D721Med (cell line): ENCODE results near the gene MRPS5.

ENCODE experiments used
- DNase-seq: peaks from one replicate; pipeline ENCODE4 v3.0.0; 2011; ENCODE audit warnings: low spot score; ENCODE audit not compliant: insufficient read length
- FAIRE-seq: peaks from 2 replicates; lab custom pipeline; 2011; peaks lifted over from hg19 to GRCh38; lab: Jason Lieb, UNC
- TF ChIP-seq, protein P1 (sequence below): IDR thresholded peaks from 2 replicates; pipeline ENCODE4 v1.5.1; 2012; ENCODE audit warnings: mild to moderate bottlenecking, control low read depth; ENCODE audit not compliant: insufficient read depth; ENCODE audit errors: missing control alignments

The MRPS5 gene

DNA sequence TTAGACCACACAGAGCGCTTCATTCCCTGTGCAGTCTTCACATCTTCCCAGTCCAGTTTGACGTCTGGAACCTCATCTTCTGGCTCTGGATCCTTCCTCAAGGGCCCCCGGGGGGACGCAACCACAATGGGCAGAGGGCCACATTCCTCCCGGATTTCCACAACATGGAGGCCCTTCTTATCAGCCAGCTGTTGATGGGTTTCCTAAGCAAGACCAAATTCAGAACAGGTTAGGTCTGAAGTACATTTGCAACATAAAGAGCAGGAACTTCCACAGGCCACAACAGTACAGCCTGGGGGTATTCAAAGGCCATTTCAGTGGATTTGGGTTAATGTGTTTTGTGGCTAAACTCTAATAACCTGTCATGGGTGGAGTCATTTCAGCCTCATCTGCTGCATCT is 34.2 kb downstream of the MRPS5 start:
- DNase-seq (no peak), FAIRE-seq (no peak)
- TF ChIP-seq, protein P1, sequence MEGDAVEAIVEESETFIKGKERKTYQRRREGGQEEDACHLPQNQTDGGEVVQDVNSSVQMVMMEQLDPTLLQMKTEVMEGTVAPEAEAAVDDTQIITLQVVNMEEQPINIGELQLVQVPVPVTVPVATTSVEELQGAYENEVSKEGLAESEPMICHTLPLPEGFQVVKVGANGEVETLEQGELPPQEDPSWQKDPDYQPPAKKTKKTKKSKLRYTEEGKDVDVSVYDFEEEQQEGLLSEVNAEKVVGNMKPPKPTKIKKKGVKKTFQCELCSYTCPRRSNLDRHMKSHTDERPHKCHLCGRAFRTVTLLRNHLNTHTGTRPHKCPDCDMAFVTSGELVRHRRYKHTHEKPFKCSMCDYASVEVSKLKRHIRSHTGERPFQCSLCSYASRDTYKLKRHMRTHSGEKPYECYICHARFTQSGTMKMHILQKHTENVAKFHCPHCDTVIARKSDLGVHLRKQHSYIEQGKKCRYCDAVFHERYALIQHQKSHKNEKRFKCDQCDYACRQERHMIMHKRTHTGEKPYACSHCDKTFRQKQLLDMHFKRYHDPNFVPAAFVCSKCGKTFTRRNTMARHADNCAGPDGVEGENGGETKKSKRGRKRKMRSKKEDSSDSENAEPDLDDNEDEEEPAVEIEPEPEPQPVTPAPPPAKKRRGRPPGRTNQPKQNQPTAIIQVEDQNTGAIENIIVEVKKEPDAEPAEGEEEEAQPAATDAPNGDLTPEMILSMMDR: no peak

DNA sequence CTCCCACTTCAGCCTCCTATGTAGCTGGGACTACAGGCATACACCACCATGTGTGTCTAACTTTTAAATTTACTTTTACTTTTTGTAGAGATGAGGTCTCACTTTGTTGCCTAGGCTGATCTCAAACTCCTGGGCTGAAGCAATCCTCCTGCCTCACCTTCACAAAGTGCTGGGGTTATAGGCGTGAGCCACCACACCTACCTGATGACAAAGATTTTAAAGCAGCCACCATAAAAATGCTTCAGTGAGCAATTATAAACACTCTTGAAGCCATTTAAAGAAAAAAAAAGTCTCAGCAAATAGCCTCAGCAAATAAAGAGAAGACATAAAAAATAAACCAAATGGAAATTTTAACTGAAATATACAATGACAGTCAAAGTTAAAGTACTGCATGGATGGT is 35.6 kb downstream of the MRPS5 start:
- TF ChIP-seq, protein P1: no peak
- FAIRE-seq (no peak), DNase-seq (no peak)

DNA sequence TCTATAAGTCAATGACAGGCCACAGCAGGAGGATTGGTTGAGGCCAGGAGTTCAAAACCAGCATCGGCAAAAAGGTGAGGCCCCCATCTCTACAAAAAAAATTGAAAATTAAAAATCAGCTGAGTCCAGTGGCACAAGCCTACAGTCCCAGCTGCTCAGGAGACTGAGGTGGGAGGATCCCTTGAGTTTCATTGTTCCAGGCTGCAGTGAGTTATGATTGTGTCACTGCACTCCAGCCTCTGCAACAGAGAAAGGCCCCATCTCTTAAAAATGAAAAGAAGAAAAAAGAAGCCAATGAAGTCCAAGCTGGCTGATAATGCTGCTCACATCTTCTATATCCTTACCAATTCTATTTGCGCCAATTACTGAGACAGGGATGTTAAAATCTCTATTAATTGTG is 39.1 kb downstream of the MRPS5 start:
- TF ChIP-seq, protein P1: no peak
- no peak for FAIRE-seq
- DNase-seq: no peak

DNA sequence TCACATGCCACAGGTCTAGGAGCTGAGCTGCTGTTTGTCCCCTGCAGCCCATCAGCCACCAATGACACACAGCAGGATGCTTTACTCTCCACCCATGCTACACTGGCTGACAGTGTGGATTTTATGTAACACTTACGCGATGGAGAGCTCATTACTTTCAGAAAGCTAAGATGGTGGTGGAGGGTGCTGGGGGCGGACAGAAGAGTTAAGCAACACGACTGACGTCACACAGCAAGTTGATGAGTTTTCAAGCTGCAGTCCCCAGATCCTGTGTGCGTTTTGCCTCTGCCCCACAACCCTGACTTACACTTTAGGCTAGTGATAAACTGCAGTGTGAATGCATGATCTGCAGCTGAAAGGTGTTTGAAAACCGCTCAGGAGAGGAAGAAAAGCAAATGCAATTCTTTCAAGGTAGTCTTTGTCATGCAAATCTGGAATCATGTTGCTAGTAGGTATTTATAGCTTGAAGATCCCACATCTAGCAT is 42.4 kb downstream of the MRPS5 start:
- DNase-seq: no peak
- TF ChIP-seq, protein P1: no peak
- FAIRE-seq: no peak

DNA sequence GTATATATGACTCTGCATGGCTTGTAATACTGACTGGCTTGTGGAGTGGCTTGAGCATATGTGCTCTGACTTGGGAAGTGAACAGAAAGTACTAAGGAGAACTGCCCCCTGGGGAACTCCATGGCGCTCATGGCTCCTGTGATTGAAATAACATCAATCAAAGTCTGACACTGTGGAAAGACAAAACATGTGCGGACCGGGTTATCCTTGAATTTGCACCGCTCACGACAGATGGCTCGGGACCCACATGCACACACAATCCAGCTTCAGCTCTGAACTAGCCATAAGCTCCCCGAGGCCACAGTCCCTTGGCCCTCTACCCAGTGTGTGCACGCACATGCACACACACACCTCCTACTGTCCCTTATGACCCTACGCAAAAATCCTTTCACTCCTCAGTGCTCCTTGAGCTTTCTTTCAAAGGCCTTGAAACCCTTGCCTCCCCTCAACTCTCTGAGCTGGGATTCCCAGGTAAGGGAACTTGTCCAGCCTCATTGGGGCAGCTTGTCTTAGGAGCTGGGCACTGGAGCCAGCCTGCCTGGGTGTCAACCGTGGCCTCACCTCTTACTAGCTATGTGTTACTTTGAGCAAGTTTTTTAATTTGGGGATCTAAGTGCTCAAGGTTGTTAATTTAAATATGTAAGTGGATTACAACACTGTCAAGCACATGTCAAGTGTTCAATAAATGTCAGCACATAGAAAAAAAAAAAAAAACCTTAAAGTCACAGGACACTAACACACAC is 43.6 kb downstream of the MRPS5 start:
- FAIRE-seq (no peak), DNase-seq (no peak)
- TF ChIP-seq, protein P1: no peak

DNA sequence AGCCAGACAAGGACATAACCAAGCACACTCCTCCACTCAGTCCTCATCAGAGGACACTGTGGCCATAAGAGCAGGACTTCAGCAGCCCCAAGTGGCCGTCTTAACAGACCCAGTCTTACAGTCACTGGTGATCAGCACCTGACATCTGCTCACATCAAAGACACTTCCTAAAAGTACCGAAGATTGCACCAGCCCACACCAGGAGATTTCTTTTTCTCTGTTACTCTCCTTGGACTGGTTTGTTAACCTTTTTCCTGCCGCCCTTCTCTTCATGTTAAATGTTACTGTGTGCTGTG is 44.1 kb downstream of the MRPS5 start:
- TF ChIP-seq, protein P1: no peak
- no peak for FAIRE-seq
- DNase-seq: no peak

DNA sequence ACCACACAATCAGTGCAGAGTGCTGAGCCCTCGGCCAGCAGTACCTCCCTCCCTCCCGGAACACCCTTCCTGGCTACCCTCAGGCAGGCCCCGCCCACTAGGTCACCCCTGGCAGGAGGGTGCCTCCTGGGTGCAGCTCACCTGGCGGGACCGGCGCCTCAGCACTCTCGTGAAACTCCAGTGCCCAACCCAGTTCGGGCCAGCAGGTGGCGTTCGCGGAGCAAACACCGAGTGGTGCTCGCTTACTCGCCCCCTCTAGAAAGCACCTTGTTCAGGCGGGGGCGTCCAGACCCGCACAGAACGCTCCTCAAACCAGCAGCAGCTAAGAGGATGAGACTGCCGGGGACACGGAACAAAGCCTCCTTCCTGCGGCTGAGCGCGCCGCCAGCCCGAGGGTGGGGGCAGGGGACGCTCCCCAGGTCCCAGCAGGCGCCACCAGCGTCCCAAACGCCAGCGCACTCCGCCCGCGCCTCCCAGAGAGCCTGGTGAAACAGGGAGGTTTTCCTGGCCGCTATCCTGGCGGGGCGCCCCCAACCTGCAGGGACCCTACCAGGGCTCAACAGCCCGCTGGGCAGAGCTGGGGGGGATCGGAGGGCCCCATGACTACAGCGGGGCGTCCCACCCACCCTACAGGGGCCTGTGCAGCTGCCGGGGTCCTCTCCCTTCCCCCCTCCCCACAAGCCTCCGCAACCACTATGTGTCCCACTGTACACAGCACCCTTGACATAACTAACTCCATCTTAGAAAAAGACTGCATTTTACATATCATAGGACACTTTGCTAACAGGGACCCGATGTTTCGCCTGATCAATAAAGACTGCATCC is 44.7 kb downstream of the MRPS5 start:
- FAIRE-seq: no peak
- DNase-seq: peak; percentile 75
- TF ChIP-seq, protein P1: peak; percentile 76
